ENCODE measurements around the gene TNC.

DNA sequence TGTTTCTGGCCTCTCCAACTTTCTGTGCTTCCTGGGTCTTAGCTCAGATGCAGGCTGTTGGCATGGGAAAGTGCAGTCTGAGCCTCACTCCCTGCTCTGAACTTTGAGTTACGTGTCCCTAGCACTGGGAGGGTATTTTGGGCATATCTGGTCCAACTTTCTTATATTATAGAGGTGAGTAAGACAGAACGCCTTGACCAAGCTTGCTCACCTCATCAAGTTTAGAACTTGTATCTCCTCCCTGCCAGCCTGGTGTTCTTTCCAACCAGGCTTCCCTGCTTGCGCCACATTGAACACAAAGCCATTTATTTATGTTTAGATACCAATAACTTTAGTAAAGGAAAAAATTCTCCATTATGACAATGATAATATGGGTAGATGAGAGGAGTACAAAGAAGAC is 33.2 kb downstream of the TNC start:
- TF ChIP-seq CTCF (IDR thresholded peaks at IDR 0.05), result no peak
- TF ChIP-seq POLR2A (IDR thresholded peaks at IDR 0.05), result no peak
- no peak for TF ChIP-seq EP300 (IDR thresholded peaks at IDR 0.05)
